Measurements from ENCODE around the gene DNM3. TPM values are rescaled to one million over a fixed set of nuclear protein-coding genes. Genes with fewer than 3 reads are reported as not detected.

DNM3 gene
- polyA plus RNA-seq, 3 donors: 0.15 TPM; not detected in 2

- Histone ChIP-seq H3K9ac (ENCODE audit: insufficient read depth, low read length, poor library complexity, severe bottlenecking) (no peak overlapping the region), H3K4me3 (replicated peaks in 1 of 3; ENCODE audit: low read depth in 2 of 3, low read length in 3 of 3) (no peak overlapping the region), H2AFZ (ENCODE audit: insufficient read depth, low read depth, low read length, poor library complexity, severe bottlenecking) (no peak overlapping the region), H3K36me3 (replicated peaks in 1 of 2; ENCODE audit: control insufficient read depth in 1 of 2, insufficient read depth in 2 of 2, low read length in 2 of 2) (no peaks in the 10 kb centered on the region), H3K27me3 (ENCODE audit: control insufficient read depth in 2 of 2, insufficient read depth in 2 of 2, low read length in 2 of 2) (no peaks in the 10 kb centered on the region), H3K4me2 (replicated peaks; ENCODE audit: extremely low read depth, low read length, poor library complexity, severe bottlenecking) (no peak overlapping the region), H3K79me2 (ENCODE audit: insufficient read depth, low read length) (no peaks in the 10 kb centered on the region), H4K20me1 (ENCODE audit: insufficient read depth, low read length) (no peaks in the 10 kb centered on the region), H3K4me1 (ENCODE audit: control insufficient read depth in 1 of 2, insufficient read depth in 2 of 2, low read length in 2 of 2) (no peaks in the 10 kb centered on the region), H3K27ac (ENCODE audit: low read depth in 1 of 2, low read length in 2 of 2) (no peak overlapping the region), H3K9me3 (replicated peaks in 1 of 2; ENCODE audit: control insufficient read depth in 1 of 2, insufficient read depth in 1 of 2, low read length in 2 of 2) (no peaks in the 10 kb centered on the region)
- no peak overlapping the region for H3K4me3 Mint-ChIP-seq
- peaks cover 7% of the 10 kb centered on the region for H3K4me1 Mint-ChIP-seq
- no peak for TF ChIP-seq CTCF (IDR thresholded peaks at IDR 0.05)
- DNase-seq: no peak
- peaks cover 0 to 3% (median under 1%) of the 10 kb centered on the region in 3 donors for H3K27me3 Mint-ChIP-seq (ENCODE audit: low read depth in 3 of 3)
- H3K9me3 Mint-ChIP-seq: peaks cover 0 to 3% (median 0%) of the 10 kb centered on the region in 7 donors
- no CpG with 5 or more reads among the region's 1 CpG for WGBS (ENCODE audit: insufficient coverage)
- no peak overlapping the region for H3K27ac Mint-ChIP-seq
- H3K36me3 Mint-ChIP-seq: peaks cover 0 to 3% of the 10 kb centered on the region in 2 donors
- intact Hi-C loops (cut with micrococcal nuclease): no loop called here
Measured at GRCh38 chr1:172384656-172385055, 543.4 kb downstream of the DNM3 start.

DNA sequence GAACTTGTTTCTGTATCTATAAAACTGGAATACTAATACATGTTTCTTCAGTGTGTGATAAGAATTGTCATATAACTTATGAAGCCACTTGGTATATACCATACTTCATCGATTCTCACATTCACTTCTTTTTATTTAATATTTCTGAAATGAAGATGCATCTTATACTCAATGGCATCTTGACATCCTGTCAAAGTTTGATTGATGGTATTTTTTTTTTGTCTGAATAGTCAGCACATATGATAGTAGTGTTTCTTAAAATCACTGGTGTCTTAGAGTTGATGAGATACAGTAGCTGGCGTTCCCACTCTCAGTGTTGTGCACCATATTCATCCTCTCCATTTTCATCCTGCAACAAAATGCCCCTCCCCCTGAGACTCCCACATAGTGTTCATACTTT, 544.7 kb downstream of the DNM3 start:
- Mint-ChIP-seq H3K27ac (no peak overlapping the region), H3K4me3 (no peak overlapping the region)
- no CpG with 5 or more reads among the region's 2 CpGs for WGBS (ENCODE audit: insufficient coverage)

More for the DNA sequence above, 544.7 kb downstream of the DNM3 start:
- Mint-ChIP-seq H3K4me1 (peaks cover under 1% of the 10 kb centered on the region), H3K27me3 (ENCODE audit: low read depth in 3 of 3) (peaks cover 0 to 3% (median 2%) of the 10 kb centered on the region in 3 donors), H3K36me3 (peaks cover 0 to 3% of the 10 kb centered on the region in 2 donors), H3K9me3 (peaks cover 0 to 3% (median 0%) of the 10 kb centered on the region in 7 donors)
- no peaks in the 10 kb centered on the region for H3K79me2 ChIP-seq (ENCODE audit: insufficient read depth, low read length)
- no peaks in the 10 kb centered on the region for H3K9me3 ChIP-seq (replicated peaks in 1 of 2; ENCODE audit: control insufficient read depth in 1 of 2, insufficient read depth in 1 of 2, low read length in 2 of 2)
- no peaks in the 10 kb centered on the region for H3K27me3 ChIP-seq (ENCODE audit: control insufficient read depth in 2 of 2, insufficient read depth in 2 of 2, low read length in 2 of 2)
- no peak overlapping the region for H3K4me2 ChIP-seq (replicated peaks; ENCODE audit: extremely low read depth, low read length, poor library complexity, severe bottlenecking)
- no peaks in the 10 kb centered on the region for H4K20me1 ChIP-seq (ENCODE audit: insufficient read depth, low read length)
- H3K27ac ChIP-seq (ENCODE audit: low read depth in 1 of 2, low read length in 2 of 2): no peak overlapping the region
- no peak overlapping the region for H3K9ac ChIP-seq (ENCODE audit: insufficient read depth, low read length, poor library complexity, severe bottlenecking)
- DNase-seq: no peak
- TF ChIP-seq CTCF (IDR thresholded peaks at IDR 0.05): no peak
- no peaks in the 10 kb centered on the region for H3K4me1 ChIP-seq (ENCODE audit: control insufficient read depth in 1 of 2, insufficient read depth in 2 of 2, low read length in 2 of 2)
- no peak overlapping the region for H3K4me3 ChIP-seq (replicated peaks in 1 of 3; ENCODE audit: low read depth in 2 of 3, low read length in 3 of 3)
- intact Hi-C loops (cut with micrococcal nuclease): no loop called here
- no peak overlapping the region for H2AFZ ChIP-seq (ENCODE audit: insufficient read depth, low read depth, low read length, poor library complexity, severe bottlenecking)
- no peaks in the 10 kb centered on the region for H3K36me3 ChIP-seq (replicated peaks in 1 of 2; ENCODE audit: control insufficient read depth in 1 of 2, insufficient read depth in 2 of 2, low read length in 2 of 2)
